Thymus (tissue), 14 donors: Measurements from ENCODE around the gene KIAA1614. TPM values are rescaled to one million over a fixed set of nuclear protein-coding genes. Genes with fewer than 3 reads are reported as not detected.

Experiments
- DNase-seq, 9 donors: peaks; one replicate each; pipeline ENCODE4 v3.0.0-alpha.2; 2013; ENCODE audit warnings: low spot score in 9 of 9, low read depth in 6 of 9, missing footprints in 1 of 9
- H3K27ac ChIP-seq, 2 donors: one replicate each; pipeline ENCODE4 v1.5.1; 2013; ENCODE audit warnings: control low read depth in 1 of 2, low read depth in 1 of 2, low read length in 1 of 2, mild to moderate bottlenecking in 1 of 2, moderate library complexity in 1 of 2
- H3K27me3 ChIP-seq, 2 donors: one replicate each; pipeline ENCODE4 v1.5.1; 2013; ENCODE audit warnings: low read length in 1 of 2; ENCODE audit not compliant: control insufficient read depth in 2 of 2, insufficient read depth in 1 of 2
- H3K36me3 ChIP-seq, 2 donors: one replicate each; pipeline ENCODE4 v1.5.1; 2013; ENCODE audit warnings: low read length in 1 of 2, mild to moderate bottlenecking in 1 of 2, moderate library complexity in 1 of 2; ENCODE audit not compliant: control insufficient read depth in 2 of 2, insufficient read depth in 2 of 2
- H3K4me1 ChIP-seq, 2 donors: one replicate each; pipeline ENCODE4 v1.5.1; 2013; ENCODE audit warnings: low read length in 2 of 2; ENCODE audit not compliant: control insufficient read depth in 2 of 2, insufficient read depth in 2 of 2
- H3K4me3 ChIP-seq, 2 donors: one replicate each; pipeline ENCODE4 v1.5.1; 2013; ENCODE audit warnings: low read length in 2 of 2, control low read depth in 1 of 2, mild to moderate bottlenecking in 1 of 2
- H3K9me3 ChIP-seq, 2 donors: one replicate each; pipeline ENCODE4 v1.5.1; 2013; ENCODE audit warnings: low read length in 1 of 2, mild to moderate bottlenecking in 1 of 2; ENCODE audit not compliant: control insufficient read depth in 2 of 2, insufficient read depth in 1 of 2
- WGBS: extraction: QIAGEN DNeasy Blood & Tissue Kit; methylation state at CpG from one replicate; pipeline ENCODE4 v1.1.7; 2013; 5-methylcytosine and 5-hydroxymethylcytosine counted together
- long read RNA-seq, 10 donors: transcript quantifications; one replicate each; lab custom pipeline, GENCODE V29; 2026
- polyA plus RNA-seq: library from polyadenylated mRNA; stranded (reverse); fragments of 200-250 nt; gene quantifications from one replicate; pipeline ENCODE4 v1.2.3, GENCODE V29; 2013
- total RNA-seq: library from RNA; stranded (reverse); fragments of 120-200 nt; gene quantifications from one replicate; pipeline ENCODE4 v1.2.4, GENCODE V29; 2013
- donor health status: healthy.

The KIAA1614 gene
- total RNA-seq (0.94 TPM), polyA plus RNA-seq (0.84 TPM)
- long read RNA-seq, donor 1, result 0 reads
- long read RNA-seq, donor 2, partial matches to known transcripts, result 19 of 43 reads
- long read RNA-seq, donor 2, other reads (novel, unspliced or antisense), result 24 of 43 reads
- long read RNA-seq, donor 3, result 0 reads
- long read RNA-seq, donor 4, partial matches to known transcripts, result 10 of 16 reads
- long read RNA-seq, donor 4, other reads (novel, unspliced or antisense), result 6 of 16 reads
- long read RNA-seq, donor 5, result 0 reads
- long read RNA-seq, donor 6, result 0 reads
- long read RNA-seq, donor 7, partial matches to known transcripts, result 11 of 28 reads
- long read RNA-seq, donor 7, other reads (novel, unspliced or antisense), result 17 of 28 reads
- long read RNA-seq, donor 8, result 0 reads
- long read RNA-seq, donor 9, result 0 reads
- long read RNA-seq, donor 10, result 0 reads

GRCh38 chr1:180912801-180913565 is at the start of gene KIAA1614:
Gene KIAA1614, plus strand, starts transcription at chr1:180912897. Its CDS starts 347 bp downstream, at chr1:180913244.
- no peak for DNase-seq
- H3K4me1 ChIP-seq, result peaks cover 26% of the 10 kb centered on the region in 2 donors
- WGBS, result 13% methylated on average over 76 of the region's 76 CpGs
- H3K36me3 ChIP-seq, result no peaks in the 10 kb centered on the region
- H3K4me3 ChIP-seq, result peak within 1 kb of the TSS; percentile 32 to 56
- peak within 1 kb of the TSS in 1 of 2 donors; percentile 13 for H3K27ac ChIP-seq
- H3K27me3 ChIP-seq, result peaks cover 30 to 65% of the 10 kb centered on the region in 2 donors
- no peaks in the 10 kb centered on the region for H3K9me3 ChIP-seq

- peaks cover 0 to 2% of the 10 kb centered on the region in 2 donors for H3K36me3 ChIP-seq
- no peaks in the 10 kb centered on the region for H3K4me1 ChIP-seq
- WGBS, result 56% methylated on average over 6 of the region's 6 CpGs
- no peak overlapping the region for H3K4me3 ChIP-seq
- no peak overlapping the region for H3K27ac ChIP-seq
- no peaks in the 10 kb centered on the region for H3K9me3 ChIP-seq
- DNase-seq, result peak in 8 of 9 donors; percentile 21 to 67 (median 55)
- H3K27me3 ChIP-seq, result no peaks in the 10 kb centered on the region
Observed at GRCh38 chr1:180863158-180863775, 49.4 kb upstream of the KIAA1614 start.

- no peak overlapping the region for H3K27ac ChIP-seq
- no peak overlapping the region for H3K4me3 ChIP-seq
- no peaks in the 10 kb centered on the region for H3K27me3 ChIP-seq
- peak in 8 of 9 donors; percentile 21 to 69 (median 37) for DNase-seq
- no peaks in the 10 kb centered on the region for H3K36me3 ChIP-seq
- no peaks in the 10 kb centered on the region for H3K9me3 ChIP-seq
- H3K4me1 ChIP-seq, result peaks cover 2 to 11% of the 10 kb centered on the region in 2 donors
- WGBS, result 78% methylated on average over 6 of the region's 6 CpGs
Observed at GRCh38 chr1:180881806-180882509, 30.7 kb upstream of the KIAA1614 start.

GRCh38 chr1:180884588-180885300 is 28.0 kb upstream of the KIAA1614 start:
- Histone ChIP-seq H3K4me1 (peaks cover 2 to 11% of the 10 kb centered on the region in 2 donors), H3K27ac (no peak overlapping the region), H3K27me3 (no peaks in the 10 kb centered on the region), H3K4me3 (no peak overlapping the region), H3K9me3 (no peaks in the 10 kb centered on the region), H3K36me3 (no peaks in the 10 kb centered on the region)
- 96% methylated on average over 3 of the region's 3 CpGs for WGBS
- DNase-seq, result no peak

- no peak overlapping the region for H3K4me3 ChIP-seq
- peaks cover 2 to 11% of the 10 kb centered on the region in 2 donors for H3K4me1 ChIP-seq
- no peaks in the 10 kb centered on the region for H3K27me3 ChIP-seq
- H3K36me3 ChIP-seq, result no peaks in the 10 kb centered on the region
- H3K27ac ChIP-seq, result no peak overlapping the region
- DNase-seq, result no peak
- H3K9me3 ChIP-seq, result no peaks in the 10 kb centered on the region
- WGBS, result 96% methylated on average over 2 of the region's 2 CpGs
Observed at GRCh38 chr1:180886338-180886737, 26.4 kb upstream of the KIAA1614 start.

GRCh38 chr1:180887841-180888240 is 24.9 kb upstream of the KIAA1614 start:
- DNase-seq, result no peak

GRCh38 chr1:180888870-180889269 is 23.8 kb upstream of the KIAA1614 start:
- 75% methylated on average over 1 of the region's 1 CpG for WGBS
- H3K36me3 ChIP-seq, result no peaks in the 10 kb centered on the region
- DNase-seq, result no peak
- no peaks in the 10 kb centered on the region for H3K9me3 ChIP-seq
- peaks cover 0 to 13% of the 10 kb centered on the region in 2 donors for H3K4me1 ChIP-seq
- no peaks in the 10 kb centered on the region for H3K27me3 ChIP-seq
- H3K27ac ChIP-seq, result no peak overlapping the region
- H3K4me3 ChIP-seq, result no peak overlapping the region

More at GRCh38 chr1:180887841-180888240, 24.9 kb upstream of the KIAA1614 start:
- Histone ChIP-seq H3K4me1 (peaks cover 0 to 8% of the 10 kb centered on the region in 2 donors), H3K4me3 (no peak overlapping the region), H3K27me3 (no peaks in the 10 kb centered on the region), H3K36me3 (no peaks in the 10 kb centered on the region), H3K27ac (no peak overlapping the region), H3K9me3 (no peaks in the 10 kb centered on the region)
- WGBS, result 98% methylated on average over 7 of the region's 7 CpGs

GRCh38 chr1:180889325-180889724 is 23.4 kb upstream of the KIAA1614 start:
- no peak for DNase-seq
- no peak overlapping the region for H3K27ac ChIP-seq
- H3K4me1 ChIP-seq, result peaks cover 0 to 17% of the 10 kb centered on the region in 2 donors
- WGBS, result 96% methylated on average over 2 of the region's 2 CpGs
- no peaks in the 10 kb centered on the region for H3K36me3 ChIP-seq
- no peaks in the 10 kb centered on the region for H3K27me3 ChIP-seq
- no peaks in the 10 kb centered on the region for H3K9me3 ChIP-seq
- H3K4me3 ChIP-seq, result no peak overlapping the region
